Gastrocnemius medialis (tissue), 4 donors: Measurements from ENCODE around the gene DOCK10.

Experiments
- CTCF ChIP-seq, 5 experiments: fragments of 450-650 bp in 3 of 5; fragments of 200-600 bp in 2 of 5; sonication (generic) in 2 of 5; IDR thresholded peaks in 4 of 5; conservative IDR thresholded peaks in 1 of 5; 1 replicate in 4 of 5; 2 replicates in 1 of 5; pipeline ENCODE4 v1.5.1; 2016 to 2019; ENCODE audit warnings: antibody characterized with exemption in 5 of 5, mild to moderate bottlenecking in 3 of 5, moderate library complexity in 3 of 5
- POLR2A ChIP-seq, 2 donors: fragments of 450-650 bp; IDR thresholded peaks; one replicate each; pipeline ENCODE4 v1.6.1; 2017; ENCODE audit warnings: antibody characterized with exemption in 2 of 2, mild to moderate bottlenecking in 2 of 2, moderate library complexity in 2 of 2

GRCh38 chr2:224885291-224885690 is 157.0 kb downstream of the DOCK10 start:
- TF ChIP-seq CTCF (IDR thresholded peaks at IDR 0.05 in 4 of 5, conservative IDR thresholded peaks at IDR 0.05 in 1 of 5) (no peak), POLR2A (IDR thresholded peaks at IDR 0.05) (no peak)
